ENCODE measurements around the gene TMEM187. TPM values are rescaled to one million over a fixed set of nuclear protein-coding genes. Genes with fewer than 3 reads are reported as not detected.

TMEM187 gene
- total RNA-seq, 2 donors from 2014 or later: 16.9 to 18.2 TPM

- Histone ChIP-seq H3K27ac (no peak overlapping the region), H3K4me1 (replicated peaks) (no peaks in the 10 kb centered on the region), H3K27me3 (replicated peaks; ENCODE audit: insufficient read depth) (no peaks in the 10 kb centered on the region), H3K9me3 (no peaks in the 10 kb centered on the region), H3K36me3 (no peaks in the 10 kb centered on the region), H3K4me3 (no peak overlapping the region)
- no peak for TF ChIP-seq POLR2A (IDR thresholded peaks at IDR 0.05)
- TF ChIP-seq, protein P1, sequence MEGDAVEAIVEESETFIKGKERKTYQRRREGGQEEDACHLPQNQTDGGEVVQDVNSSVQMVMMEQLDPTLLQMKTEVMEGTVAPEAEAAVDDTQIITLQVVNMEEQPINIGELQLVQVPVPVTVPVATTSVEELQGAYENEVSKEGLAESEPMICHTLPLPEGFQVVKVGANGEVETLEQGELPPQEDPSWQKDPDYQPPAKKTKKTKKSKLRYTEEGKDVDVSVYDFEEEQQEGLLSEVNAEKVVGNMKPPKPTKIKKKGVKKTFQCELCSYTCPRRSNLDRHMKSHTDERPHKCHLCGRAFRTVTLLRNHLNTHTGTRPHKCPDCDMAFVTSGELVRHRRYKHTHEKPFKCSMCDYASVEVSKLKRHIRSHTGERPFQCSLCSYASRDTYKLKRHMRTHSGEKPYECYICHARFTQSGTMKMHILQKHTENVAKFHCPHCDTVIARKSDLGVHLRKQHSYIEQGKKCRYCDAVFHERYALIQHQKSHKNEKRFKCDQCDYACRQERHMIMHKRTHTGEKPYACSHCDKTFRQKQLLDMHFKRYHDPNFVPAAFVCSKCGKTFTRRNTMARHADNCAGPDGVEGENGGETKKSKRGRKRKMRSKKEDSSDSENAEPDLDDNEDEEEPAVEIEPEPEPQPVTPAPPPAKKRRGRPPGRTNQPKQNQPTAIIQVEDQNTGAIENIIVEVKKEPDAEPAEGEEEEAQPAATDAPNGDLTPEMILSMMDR (IDR thresholded peaks at IDR 0.05): no peak
- TF ChIP-seq POLR2AphosphoS5 (IDR thresholded peaks at IDR 0.05): no peak
- intact Hi-C loops (cut with DNase I): no loop called here
- no peak for DNase-seq (ENCODE audit: low spot score)
- WGBS: 88% methylated on average over 11 of the region's 14 CpGs
Measured at GRCh38 chrX:153964105-153964504, 8.4 kb upstream of the TMEM187 start.

DNA sequence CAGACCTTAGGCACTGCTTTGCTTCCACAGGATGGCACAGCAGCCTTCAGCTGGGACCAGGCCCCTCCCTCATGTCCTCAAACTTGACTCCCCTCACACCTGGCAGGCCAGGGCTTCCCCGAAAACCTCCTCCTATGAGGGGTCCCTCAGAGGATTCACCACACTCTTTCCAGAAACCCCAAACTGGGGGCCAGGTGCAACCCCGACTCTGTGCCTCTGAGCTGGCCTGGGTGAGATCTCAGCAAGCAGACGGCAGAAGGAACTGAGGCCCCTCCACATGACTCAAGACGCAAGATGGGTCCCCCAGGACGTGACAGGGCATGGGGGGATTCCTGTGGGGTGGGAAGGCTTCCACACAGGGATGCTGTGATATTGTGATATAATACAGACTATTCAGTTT lies 7.1 kb upstream of the TMEM187 start:
- Histone ChIP-seq H3K27ac (no peak overlapping the region), H3K27me3 (replicated peaks; ENCODE audit: insufficient read depth) (no peaks in the 10 kb centered on the region), H3K36me3 (no peaks in the 10 kb centered on the region), H3K4me3 (no peak overlapping the region), H3K4me1 (replicated peaks) (no peaks in the 10 kb centered on the region), H3K9me3 (no peaks in the 10 kb centered on the region)
- intact Hi-C loops (cut with DNase I): no loop called here
- no peak for TF ChIP-seq POLR2A (IDR thresholded peaks at IDR 0.05)
- TF ChIP-seq, protein P1 (IDR thresholded peaks at IDR 0.05): no peak
- TF ChIP-seq POLR2AphosphoS5 (IDR thresholded peaks at IDR 0.05): no peak
- DNase-seq (ENCODE audit: low spot score): no peak
- 100% methylated on average over 1 of the region's 5 CpGs for WGBS

GRCh38 chrX:153966283-153966688 lies 6.3 kb upstream of the TMEM187 start:
- DNase-seq (ENCODE audit: low spot score): no peak
- Histone ChIP-seq H3K4me1 (replicated peaks) (no peaks in the 10 kb centered on the region), H3K27ac (peak overlapping the region in 1 of 2 donors; percentile 5), H3K36me3 (no peaks in the 10 kb centered on the region), H3K4me3 (no peak overlapping the region), H3K9me3 (no peaks in the 10 kb centered on the region), H3K27me3 (replicated peaks; ENCODE audit: insufficient read depth) (no peaks in the 10 kb centered on the region)
- WGBS: 22% methylated on average over 13 of the region's 15 CpGs
- intact Hi-C loops (cut with DNase I): no loop called here
- no peak for TF ChIP-seq POLR2A (IDR thresholded peaks at IDR 0.05)

DNA sequence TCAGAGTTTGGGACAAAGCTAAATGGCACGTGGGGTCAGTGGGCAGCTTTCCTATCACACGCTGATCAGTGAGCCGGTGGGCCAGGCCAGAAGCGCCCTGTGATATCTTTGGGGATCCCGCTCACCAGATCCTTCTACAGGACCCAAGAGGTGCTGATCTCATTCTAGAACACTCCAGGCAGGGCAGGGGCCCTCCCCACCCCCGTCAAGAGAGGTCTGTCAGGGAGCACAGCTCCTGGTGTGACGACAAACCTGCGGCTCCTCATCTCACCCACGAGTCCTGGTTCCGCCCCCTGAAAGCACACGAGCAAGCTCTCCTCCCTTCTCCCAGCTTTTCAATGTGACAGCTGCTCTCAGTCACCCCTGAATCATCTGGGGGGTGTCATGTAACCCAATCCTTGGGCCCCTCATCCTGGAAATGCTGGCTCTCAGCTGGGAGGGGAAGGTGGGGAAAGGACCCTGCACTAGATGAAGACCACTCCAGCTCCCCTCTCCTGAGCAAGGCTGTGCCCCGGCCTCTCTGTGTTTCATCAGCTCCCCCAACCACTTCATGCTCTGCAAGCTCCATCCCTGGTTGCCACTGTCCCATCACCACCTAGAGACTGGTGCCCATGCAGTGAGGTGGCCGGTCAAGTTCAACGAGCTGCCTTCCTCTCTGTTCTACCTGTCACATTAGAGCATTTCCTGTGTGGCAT lies 5.6 kb upstream of the TMEM187 start:
- Histone ChIP-seq H3K4me1 (replicated peaks) (no peaks in the 10 kb centered on the region), H3K27ac (peak overlapping the region in 1 of 2 donors; percentile 98), H3K9me3 (no peaks in the 10 kb centered on the region), H3K36me3 (no peaks in the 10 kb centered on the region), H3K4me3 (no peak overlapping the region), H3K27me3 (replicated peaks; ENCODE audit: insufficient read depth) (no peaks in the 10 kb centered on the region)
- no peak for DNase-seq (ENCODE audit: low spot score)
- TF ChIP-seq, protein P1 (IDR thresholded peaks at IDR 0.05): no peak
- TF ChIP-seq POLR2A (IDR thresholded peaks at IDR 0.05) (no peak), POLR2AphosphoS5 (IDR thresholded peaks at IDR 0.05) (no peak)
- WGBS: 50% methylated on average over 10 of the region's 14 CpGs
- intact Hi-C loops (cut with DNase I): no loop called here

GRCh38 chrX:153967536-153968224 lies 4.9 kb upstream of the TMEM187 start:
- Histone ChIP-seq H3K36me3 (no peaks in the 10 kb centered on the region), H3K4me1 (replicated peaks) (no peaks in the 10 kb centered on the region), H3K9me3 (no peaks in the 10 kb centered on the region), H3K27me3 (replicated peaks; ENCODE audit: insufficient read depth) (no peaks in the 10 kb centered on the region), H3K27ac (peak overlapping the region in 1 of 2 donors; percentile 98), H3K4me3 (no peak overlapping the region)
- intact Hi-C loops (cut with DNase I): no loop called here
- 43% methylated on average over 14 of the region's 16 CpGs for WGBS
- TF ChIP-seq POLR2AphosphoS5 (IDR thresholded peaks at IDR 0.05) (no peak), POLR2A (IDR thresholded peaks at IDR 0.05) (no peak)
- TF ChIP-seq, protein P1 (IDR thresholded peaks at IDR 0.05): no peak
- DNase-seq (ENCODE audit: low spot score): no peak

Measured in prostate gland (tissue), 2 donors.